Dermis microvascular lymphatic vessel endothelial cell (primary cell): ENCODE results near the gene TMEM92. TPM values are rescaled to one million over a fixed set of nuclear protein-coding genes. Genes with fewer than 3 reads are reported as not detected.
"Not testable (repeated sequence)": the region's sequence is repeated elsewhere in the genome, so short reads cannot be mapped to it uniquely, and the experiment has no call there.

Source experiments
- DNase-seq, 2 donors: peaks; one replicate each; pipeline versions ENCODE4 v3.0.0 to v3.0.0-alpha.2; 2010; ENCODE audit warnings: low read depth in 2 of 2
- total RNA-seq: library from RNA; depleted of rRNA; stranded (reverse); fragments of >200 nt; gene quantifications from 2 replicates; pipeline ENCODE4 v1.2.1, GENCODE V29; 2014

The TMEM92 gene
- total RNA-seq, 1 donor from 2014 or later, result not detected

- not testable (repeated sequence) for DNase-seq
Observed at GRCh38 chr17:50300824-50301223, 26.6 kb downstream of the TMEM92 start.

GRCh38 chr17:50301891-50302584 is 27.8 kb downstream of the TMEM92 start:
- no peak for DNase-seq

GRCh38 chr17:50303051-50303450 is 28.8 kb downstream of the TMEM92 start:
- DNase-seq, result no peak

- no peak for DNase-seq
Observed at GRCh38 chr17:50303596-50303995, 29.3 kb downstream of the TMEM92 start.

GRCh38 chr17:50304781-50305404 is 30.6 kb downstream of the TMEM92 start:
- no peak for DNase-seq

- DNase-seq, result no peak
Observed at GRCh38 chr17:50307654-50308053, 33.4 kb downstream of the TMEM92 start.

- DNase-seq, result no peak
Observed at GRCh38 chr17:50308666-50309065, 34.4 kb downstream of the TMEM92 start.

- DNase-seq, result no peak
Observed at GRCh38 chr17:50310455-50311111, 36.3 kb downstream of the TMEM92 start.

- DNase-seq, result no peak
Observed at GRCh38 chr17:50311112-50311460, 36.8 kb downstream of the TMEM92 start.

GRCh38 chr17:50311483-50311882 is 37.2 kb downstream of the TMEM92 start:
- no peak for DNase-seq

- no peak for DNase-seq
Observed at GRCh38 chr17:50312308-50312707, 38.0 kb downstream of the TMEM92 start.

GRCh38 chr17:50314456-50315011 is 40.3 kb downstream of the TMEM92 start:
- no peak for DNase-seq

- no peak for DNase-seq
Observed at GRCh38 chr17:50316016-50316587, 41.8 kb downstream of the TMEM92 start.

- DNase-seq, result not testable (repeated sequence)
Observed at GRCh38 chr17:50316660-50317059, 42.4 kb downstream of the TMEM92 start.

GRCh38 chr17:50317121-50317520 is 42.9 kb downstream of the TMEM92 start:
- no peak for DNase-seq

- DNase-seq, result no peak
Observed at GRCh38 chr17:50318501-50319285, 44.4 kb downstream of the TMEM92 start.

- no peak for DNase-seq
Observed at GRCh38 chr17:50319306-50320004, 45.2 kb downstream of the TMEM92 start.

GRCh38 chr17:50322271-50322670 is 48.0 kb downstream of the TMEM92 start:
- no peak for DNase-seq

GRCh38 chr17:50323060-50323459 is 48.8 kb downstream of the TMEM92 start:
- DNase-seq, result no peak

- no peak for DNase-seq
Observed at GRCh38 chr17:50325906-50326305, 51.6 kb downstream of the TMEM92 start.
